GM18907 (cell line): ENCODE results near the gene PFKFB4.
"Not testable (repeated sequence)": the region's sequence is repeated elsewhere in the genome, so short reads cannot be mapped to it uniquely, and the experiment has no call there.

Experiments
- ATAC-seq: cut with Tn5 transposase; IDR thresholded peaks from one replicate; pipeline ENCODE4 v1.9.1; 2021; ENCODE audit warnings: mild to moderate bottlenecking, moderate library complexity; ENCODE audit not compliant: unreplicated experiment

Gene PFKFB4

DNA sequence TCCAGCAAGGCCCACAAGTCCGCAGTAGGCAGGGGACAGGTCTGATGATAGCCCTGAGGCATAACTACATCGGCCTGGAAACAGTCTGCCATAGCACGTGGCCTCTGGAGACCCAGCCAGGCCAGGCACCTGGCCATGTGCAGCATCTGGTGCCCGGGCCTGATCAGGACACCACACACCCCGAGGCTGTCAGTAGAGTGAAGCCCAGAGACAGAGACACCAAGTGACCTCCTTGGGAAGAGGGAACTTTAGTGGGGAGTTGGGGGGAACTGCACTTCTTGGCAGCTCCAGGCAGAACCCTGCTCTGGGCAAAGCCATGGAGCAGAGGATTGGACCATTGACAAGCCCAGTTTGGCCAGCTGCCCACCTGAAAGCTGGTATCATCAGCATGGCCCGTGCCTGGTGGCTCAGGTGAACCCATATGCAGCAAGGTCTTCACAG lies 53.9 kb downstream of the PFKFB4 start:
- no peak for ATAC-seq

DNA sequence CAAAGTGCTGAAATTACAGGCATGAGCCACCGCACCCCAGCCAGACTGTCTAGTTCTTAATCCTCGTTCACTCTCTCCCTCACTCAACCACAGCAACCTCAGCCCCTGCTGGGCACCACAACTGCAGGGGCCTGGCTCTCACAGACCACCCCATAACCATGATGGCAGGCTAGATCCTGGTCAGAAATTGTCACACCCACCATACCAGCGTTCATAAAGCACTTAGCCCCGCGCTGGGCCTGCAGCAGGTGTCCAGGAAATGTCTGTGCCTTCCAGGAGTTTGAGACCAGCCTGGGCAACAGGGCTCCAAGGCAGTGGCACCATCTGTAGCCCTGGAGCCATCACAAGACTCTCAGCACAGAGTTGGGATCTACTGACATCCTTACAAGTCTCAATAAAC lies 54.5 kb downstream of the PFKFB4 start:
- no peak for ATAC-seq

DNA sequence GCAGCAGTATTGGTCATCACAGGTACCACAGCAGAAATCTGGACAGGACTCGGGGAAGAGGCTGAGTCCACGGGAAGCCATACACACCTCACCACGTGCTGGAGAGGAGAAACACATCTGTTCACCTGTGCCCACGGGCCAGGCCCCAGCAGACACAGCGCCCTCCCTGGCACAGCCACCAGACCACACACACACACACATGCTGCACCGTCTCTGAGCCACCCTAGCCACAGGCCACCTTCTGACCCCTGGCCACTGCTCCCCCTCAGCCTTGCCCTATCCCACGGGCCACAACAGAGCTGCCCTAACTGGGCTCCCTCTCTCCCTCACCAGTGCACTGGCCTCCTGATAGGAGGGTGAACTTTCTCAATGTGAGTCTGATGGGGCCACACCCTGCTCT lies 55.4 kb downstream of the PFKFB4 start:
- ATAC-seq, result no peak

DNA sequence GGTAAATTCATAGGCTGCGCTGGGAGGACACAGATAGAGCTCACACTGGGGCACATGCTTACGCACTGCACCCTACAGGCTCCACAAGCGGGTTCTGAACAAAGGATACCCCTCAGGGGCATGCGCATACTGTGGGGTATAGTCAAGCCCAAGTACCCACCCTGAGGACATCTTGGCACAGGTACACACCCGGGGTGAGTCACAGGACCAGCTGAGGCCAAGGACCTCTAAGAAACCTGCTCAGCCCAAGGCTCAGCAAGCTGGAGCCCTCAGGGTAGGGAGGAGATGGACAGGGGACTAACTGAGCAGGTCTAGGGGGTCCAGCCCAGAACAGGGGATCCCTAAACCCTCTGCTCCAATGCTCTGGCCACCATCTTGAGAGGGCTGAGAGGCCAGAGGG lies 55.9 kb downstream of the PFKFB4 start:
- ATAC-seq, result no peak

DNA sequence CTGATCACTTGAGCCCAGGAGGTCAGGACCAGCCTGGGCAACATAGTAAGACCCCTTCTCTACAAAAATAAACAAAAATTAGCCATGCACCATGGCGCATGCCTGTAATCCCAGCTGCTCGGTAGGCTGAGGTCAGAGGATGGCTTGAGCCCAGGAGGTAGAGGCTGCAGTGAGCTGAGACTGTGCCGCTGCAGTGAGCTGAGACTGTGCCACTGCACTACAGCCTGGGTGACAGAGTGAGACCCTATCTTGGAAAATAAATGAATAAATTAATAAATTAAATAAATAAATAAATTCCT lies 63.5 kb downstream of the PFKFB4 start:
- ATAC-seq, result no peak

DNA sequence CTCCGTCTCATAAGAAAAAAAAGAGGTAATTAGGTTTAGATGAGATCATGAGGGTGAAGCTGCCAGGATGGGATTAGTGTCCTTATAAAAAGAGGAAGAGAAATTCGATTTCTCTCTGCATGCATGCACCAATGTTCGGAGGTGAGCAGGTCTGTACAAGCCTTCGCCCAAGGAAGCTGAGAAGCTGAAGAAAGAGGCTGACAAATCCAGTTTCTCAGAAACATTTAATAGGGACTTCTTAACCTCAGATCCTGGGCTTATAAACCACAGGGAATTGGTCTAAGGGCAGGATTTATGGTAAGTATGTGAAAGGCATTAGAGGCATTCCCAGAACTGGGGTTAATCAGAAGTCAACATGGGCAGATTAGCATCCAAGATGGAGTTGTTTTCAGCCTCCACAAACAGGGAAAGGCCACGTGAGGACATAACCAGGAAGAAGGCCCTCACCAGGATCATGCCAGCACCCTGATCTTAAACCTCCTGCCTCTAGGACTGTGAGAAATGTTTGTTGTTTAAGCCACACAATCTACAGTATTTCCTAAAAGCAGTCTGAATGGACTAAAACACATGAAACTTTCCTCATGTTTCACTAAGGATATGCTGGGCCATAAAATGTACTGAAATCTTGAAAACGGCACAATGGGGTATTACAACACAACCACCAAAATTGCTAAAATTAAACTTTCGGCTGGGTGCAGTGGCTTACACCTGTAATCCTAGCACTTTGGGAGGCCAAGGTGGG lies 64.0 kb downstream of the PFKFB4 start:
- ATAC-seq, result no peak

DNA sequence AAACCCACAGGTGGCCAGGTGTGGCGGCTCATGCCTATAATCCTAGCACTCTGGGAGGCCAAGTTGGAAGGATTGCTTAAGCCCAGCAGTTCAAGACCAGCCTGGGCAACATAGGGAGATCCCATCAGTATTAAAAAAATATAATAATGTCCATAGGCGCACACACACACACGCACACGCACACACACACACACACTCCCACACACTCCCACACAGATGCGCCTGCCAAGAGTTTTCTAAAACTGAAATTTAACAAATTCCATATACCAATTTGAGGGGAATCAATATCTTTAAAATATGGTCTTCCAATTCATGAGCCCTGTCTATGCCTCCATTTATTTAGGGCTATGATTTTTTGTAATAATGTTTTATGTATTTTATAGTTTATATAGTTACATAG lies 69.7 kb downstream of the PFKFB4 start:
- no peak for ATAC-seq

DNA sequence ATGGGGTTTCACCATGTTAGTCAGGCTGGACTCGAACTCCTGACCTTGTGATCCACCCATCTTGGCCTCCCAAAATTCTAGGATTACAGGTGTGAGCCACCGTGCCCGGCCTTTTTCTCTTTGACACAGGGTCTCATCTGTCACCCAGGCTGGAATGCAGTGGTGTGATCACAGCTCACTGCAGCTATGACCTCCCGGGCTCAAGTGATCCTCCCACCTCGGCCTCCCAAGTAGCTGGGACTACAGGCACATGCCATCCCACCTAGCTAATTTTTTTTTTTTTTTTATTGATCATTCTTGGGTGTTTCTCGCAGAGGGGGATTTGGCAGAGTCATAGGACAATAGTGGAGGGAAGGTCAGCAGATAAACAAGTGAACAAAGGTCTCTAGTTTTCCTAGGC lies 73.8 kb downstream of the PFKFB4 start:
- ATAC-seq, result not testable (repeated sequence)

DNA sequence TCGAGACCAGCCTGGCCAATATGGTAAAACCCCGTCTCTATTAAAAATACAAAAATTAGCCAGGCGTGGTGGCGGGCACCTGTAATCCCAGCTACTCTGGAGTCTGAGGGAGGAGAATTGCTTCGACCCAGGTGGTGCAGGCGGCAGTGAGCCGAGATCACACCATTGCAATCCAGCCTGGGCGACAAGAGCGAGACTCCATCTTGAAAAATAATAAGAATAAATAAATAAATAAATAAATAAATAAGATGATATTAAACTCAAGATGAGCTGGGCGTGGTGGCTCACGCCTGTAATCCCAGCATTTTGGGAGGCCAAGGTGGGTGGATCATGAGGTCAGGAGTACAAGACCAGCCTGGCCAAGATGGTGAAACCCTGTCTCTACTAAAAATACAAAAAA lies 75.7 kb downstream of the PFKFB4 start:
- not testable (repeated sequence) for ATAC-seq

DNA sequence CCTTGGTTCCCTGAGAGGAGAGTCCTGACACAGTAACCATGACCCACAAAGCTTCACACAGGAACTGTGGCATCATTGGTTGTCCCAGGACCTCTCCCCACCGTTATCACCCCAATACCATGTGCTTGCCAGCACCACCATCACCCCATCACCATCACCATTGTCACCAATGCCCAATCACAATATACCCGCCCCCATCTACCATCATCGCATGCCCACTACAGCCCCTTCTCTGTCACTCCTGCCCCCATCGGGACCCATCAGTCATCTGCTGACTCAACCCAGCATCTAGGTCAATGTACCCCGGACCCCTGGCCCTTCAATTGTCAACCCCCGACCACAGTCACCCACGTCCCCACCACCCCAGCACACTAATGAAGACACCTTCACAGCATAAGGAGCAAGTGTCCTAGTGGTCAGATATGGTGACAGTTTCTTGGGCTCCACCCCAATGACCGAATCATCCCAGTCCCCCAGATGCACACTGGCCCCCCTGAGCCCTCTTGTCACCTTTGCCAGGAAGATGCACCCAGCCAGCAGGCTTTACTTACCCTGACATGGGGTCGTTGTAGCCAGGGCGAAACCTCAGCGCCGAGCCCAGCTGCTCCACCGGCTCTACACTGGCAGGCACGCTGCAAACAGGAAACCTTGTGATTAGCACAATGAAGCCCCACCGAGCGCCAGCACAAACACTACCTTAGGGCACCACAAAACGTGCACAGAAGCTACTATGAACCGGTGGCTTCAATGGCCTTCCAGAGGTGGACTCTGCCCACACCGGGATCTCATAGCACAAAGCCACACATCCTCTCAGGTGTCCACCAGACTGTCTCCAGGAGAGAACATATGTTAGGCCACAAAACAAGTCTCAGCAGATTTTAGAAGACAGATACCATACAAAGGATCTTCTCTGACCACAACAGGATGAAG lies 77.7 kb downstream of the PFKFB4 start:
- ATAC-seq, result no peak

DNA sequence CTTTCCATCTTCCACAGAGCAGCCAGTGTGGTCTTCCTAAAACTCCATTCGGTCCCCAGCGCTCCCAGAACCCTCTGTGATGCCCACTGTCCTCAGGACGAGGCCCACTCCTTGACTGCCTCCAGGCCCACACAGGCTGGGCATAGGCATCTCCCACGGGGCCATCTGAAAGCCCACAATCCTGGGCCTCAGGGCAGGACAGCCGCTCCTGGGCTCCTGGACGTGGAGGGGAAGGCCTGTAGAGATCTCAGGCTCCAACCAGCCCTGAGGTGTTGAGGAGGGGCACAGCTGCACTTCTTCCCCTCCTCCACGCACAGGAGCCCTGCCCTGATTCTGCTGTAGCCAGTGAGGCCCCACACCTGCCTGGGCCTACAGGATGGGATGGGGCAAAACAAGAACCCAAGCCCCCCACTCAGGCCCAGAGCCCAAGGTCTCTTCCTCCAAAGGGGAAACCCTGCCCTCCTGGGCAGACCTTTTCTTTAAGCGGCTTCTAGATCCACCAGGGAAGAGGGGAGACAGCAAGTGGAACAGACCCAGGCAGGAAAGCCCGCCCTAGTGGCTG lies 78.6 kb downstream of the PFKFB4 start:
- no peak for ATAC-seq

DNA sequence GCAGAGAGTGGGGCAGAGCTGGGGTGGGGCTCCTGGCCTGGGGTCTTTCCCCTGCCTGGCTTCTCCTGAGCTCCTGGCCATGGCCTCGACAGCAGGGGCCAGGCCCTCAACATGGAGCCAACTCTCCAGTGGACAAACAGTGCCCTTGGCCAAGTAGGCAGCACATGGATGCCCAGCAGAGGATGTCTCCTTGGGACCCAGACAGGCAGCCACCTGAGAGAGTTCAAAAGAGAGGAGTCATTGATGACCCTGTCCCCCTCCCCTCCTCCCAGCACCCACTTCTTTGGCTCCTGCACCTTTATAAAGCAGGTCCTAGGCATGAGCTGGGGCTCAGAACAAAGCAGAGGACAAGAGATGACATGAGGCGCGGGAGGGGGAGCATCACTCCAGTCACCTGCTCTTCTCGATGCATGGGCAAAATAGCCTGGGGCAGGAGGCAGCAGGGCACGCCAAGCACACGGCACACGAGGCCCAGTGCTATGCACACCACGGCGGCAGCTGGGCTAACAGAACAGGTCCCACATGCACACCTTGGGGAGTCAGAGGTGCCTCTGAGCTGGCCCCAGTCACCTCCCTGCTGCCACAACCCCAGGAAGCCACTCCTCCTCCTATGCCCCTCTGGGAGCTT lies 80.1 kb downstream of the PFKFB4 start:
- no peak for ATAC-seq

DNA sequence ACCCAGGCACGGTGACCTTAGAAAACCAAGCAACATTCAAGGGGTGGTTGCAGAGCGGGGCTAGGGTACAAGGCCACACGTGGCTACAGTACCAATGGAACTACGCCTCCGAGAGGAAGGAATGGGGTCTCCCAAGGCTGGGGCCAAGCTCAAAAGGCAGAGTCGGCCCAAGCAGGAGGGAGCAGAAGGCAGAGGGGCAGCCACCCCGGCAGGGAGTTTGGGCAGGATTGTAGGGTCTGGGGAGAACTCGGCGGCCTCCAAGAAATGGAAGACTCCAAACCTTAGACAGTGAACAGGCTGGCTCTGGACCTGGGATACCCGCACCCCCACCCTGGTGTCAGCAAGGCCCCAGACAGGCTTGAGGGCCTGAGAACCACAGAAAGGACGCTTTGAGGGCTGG lies 81.4 kb downstream of the PFKFB4 start:
- no peak for ATAC-seq

DNA sequence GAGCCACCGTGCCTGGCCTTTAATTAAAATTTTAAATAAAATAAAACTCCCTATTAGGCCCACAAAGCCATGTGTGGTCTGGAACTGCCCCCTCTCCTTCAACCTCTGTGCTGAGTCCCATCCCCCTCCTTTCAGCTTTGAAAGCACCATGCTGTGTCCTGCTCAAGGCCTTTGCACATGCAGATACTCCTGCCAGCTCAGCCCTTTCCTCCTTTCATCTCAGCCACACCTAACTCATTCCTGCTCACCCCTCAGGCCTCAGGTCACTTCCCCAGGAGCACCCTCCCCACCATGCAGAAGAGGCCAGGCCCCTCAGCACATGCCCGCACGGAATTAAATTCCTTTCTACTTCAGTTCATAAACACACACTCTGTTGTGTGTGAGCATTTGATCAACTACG lies 82.0 kb downstream of the PFKFB4 start:
- no peak for ATAC-seq

DNA sequence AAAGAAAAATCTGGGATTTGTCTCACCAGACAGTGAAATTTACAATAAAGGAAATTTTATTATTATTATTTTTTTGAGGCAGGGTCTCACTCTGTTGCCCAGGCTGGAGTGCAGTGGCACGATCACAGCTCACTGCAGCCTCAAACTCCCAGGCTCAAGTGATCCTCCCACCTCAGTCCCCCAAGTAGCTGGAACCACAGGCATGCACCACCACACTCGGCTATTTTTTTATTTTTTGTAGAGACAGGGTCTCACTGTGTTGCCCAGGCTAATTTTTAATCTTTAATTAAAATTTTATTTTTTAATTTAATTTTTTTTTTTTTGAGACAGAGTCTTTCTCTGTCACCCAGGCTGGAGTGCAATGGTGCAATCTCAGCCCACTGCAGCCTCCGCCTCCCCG lies 82.6 kb downstream of the PFKFB4 start:
- not testable (repeated sequence) for ATAC-seq

DNA sequence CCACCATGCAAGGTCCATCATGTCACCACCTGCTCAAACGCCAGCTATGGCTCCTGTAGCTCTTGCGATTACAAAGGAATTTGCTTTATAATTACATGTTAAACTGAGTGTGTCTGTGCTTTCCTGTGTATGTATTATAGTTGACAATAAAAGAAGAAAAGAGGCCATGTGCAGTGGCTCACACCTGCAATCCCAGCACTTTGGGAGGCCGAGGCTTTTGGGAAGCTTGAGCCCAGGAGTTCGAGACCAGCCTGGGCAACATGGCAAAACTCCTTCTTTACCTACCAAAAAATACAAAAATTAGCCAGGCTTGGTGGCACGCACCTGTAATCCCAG lies 83.0 kb downstream of the PFKFB4 start:
- no peak for ATAC-seq

DNA sequence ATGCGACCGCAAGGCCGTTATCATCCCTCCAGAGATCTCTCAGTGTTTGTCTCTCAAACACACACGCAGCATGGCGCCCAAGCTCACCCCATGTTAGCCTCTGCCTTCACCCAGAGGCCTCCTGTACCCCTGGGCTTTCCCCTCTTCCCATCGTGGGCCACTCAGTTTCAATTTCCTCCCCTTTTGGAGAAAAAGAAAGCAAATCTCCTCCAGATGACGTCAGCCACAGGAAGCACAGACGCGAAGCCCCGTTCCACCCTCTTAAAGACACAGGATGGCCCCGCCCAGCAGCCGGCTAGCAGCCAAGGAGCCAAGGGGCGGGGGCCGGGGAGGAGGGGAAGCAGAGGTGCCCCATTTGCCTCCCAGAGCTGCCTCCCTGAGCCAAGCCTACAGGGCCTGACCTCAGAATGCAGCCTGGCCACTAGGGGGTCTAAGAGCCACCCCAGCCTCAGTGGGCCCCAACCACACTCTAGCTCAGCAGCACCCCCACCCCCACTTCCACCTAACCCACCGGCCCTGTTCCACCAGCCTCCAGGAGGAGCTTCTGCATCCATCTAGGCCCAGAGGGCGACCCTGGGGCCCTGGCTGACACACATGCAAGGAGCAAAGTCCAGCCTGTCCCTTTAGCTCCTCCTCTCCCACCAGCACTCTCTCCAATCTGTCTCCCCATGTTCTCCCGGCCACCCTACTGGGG lies 83.5 kb downstream of the PFKFB4 start:
- peak; percentile 81 for ATAC-seq

DNA sequence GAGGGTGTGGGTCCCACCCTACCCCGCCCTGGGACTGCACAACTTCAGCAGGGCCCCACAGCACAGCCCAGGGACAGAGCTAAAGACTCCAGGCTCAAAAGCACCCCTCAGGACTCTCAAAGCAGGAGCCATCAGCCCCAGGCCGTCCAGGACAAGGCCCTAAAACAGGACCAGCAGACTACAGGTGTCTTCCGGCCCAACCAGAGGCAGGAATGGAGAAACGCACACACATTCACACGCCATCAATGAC lies 84.0 kb downstream of the PFKFB4 start:
- ATAC-seq, result no peak

DNA sequence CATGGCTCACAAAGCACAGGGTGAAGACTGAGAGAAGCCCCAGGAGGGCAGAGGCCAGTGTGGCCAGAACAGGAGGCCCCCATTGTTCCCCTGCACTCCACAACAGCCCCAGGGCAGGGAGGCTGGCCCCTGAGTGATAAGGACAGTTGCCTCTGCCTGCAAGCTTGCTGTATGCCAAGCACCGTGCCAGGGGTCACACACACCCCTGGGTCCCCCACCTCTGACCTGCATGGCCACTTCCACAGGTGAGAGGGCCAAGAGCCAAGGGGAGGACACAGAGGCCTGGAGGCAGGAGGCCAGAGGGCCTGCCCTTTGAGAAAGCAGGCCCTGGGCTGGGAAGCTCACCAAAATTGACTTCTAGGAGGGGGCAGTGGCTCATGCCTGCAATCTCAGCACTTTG lies 86.3 kb downstream of the PFKFB4 start:
- no peak for ATAC-seq

DNA sequence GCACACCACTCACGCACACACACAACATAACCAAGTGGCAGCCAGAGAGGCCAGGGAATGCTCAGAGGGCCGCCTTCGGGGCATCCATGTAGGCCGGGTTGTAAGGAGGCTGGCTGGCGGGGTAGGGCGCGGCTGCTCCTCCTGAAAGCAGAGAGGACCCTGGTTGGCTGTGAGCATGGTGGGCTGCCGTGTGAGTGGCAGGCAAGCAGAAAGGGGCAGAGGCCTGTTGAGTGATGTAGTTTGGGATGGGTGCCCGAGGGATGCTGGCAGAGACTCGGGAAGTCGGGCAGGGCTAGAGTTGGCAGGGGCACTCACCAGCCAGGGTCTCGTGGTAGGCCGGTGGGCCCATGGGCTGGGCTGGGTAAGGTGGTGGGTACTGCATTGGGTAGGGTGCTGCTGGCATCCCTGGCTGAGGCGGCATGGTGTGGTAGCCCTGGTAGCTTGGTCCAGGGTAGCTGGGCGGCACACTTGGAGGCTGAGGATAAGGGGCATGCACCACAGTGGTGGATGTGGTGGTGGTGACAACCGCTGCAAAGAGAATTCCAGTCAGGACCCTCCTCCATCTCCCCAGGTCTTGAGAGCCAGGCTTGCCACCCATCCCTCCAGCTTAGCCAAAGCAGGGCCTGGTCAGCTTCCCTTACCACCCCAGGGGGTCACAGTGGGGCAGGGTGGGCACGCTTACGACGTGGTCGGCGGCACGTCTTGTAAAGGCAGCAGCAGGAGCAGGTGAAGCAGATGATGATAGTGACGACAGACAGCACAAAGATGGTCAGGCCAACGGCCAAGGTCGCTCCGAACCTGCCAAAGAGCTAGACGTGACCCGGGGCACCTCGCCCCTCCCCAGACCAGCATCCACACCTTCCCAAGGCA lies 87.3 kb downstream of the PFKFB4 start:
- ATAC-seq, result no peak
